WI38 (cell line): ENCODE results near the gene FTSJ1.
"Not testable (repeated sequence)": the region's sequence is repeated elsewhere in the genome, so short reads cannot be mapped to it uniquely, and the experiment has no call there.

ENCODE experiments used
- H3K4me3 ChIP-seq: 2 replicates; pipeline ENCODE4 v1.5.1; 2011; ENCODE audit warnings: low read depth, mild to moderate bottlenecking, control low read depth, low read length
- TF ChIP-seq, protein P1 (sequence below): IDR thresholded peaks from 2 replicates; pipeline ENCODE4 v1.5.1; 2012; ENCODE audit warnings: low read depth, mild to moderate bottlenecking, control low read depth, low read length

The FTSJ1 gene

DNA sequence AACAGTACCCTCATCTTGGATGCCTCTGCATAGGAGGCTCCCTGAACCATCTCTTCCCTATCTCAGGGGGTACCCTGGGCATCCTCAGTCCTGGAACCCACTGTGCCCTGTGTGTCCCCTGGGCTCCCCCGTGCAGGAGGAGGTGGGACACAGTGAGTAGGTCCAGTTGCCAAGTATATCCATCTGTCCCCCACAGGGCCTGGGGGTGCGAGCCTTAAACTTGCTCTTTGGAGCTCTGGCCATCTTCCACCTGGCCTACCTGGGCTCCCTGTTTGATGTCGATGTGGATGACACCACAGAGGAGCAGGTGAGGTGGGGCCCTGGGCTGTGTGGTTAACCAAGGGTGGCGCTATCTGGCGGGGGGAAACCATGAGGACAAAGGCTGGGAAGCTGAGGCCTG lies 41.0 kb downstream of the FTSJ1 start:
- no peak overlapping the region for H3K4me3 ChIP-seq
- TF ChIP-seq, protein P1, sequence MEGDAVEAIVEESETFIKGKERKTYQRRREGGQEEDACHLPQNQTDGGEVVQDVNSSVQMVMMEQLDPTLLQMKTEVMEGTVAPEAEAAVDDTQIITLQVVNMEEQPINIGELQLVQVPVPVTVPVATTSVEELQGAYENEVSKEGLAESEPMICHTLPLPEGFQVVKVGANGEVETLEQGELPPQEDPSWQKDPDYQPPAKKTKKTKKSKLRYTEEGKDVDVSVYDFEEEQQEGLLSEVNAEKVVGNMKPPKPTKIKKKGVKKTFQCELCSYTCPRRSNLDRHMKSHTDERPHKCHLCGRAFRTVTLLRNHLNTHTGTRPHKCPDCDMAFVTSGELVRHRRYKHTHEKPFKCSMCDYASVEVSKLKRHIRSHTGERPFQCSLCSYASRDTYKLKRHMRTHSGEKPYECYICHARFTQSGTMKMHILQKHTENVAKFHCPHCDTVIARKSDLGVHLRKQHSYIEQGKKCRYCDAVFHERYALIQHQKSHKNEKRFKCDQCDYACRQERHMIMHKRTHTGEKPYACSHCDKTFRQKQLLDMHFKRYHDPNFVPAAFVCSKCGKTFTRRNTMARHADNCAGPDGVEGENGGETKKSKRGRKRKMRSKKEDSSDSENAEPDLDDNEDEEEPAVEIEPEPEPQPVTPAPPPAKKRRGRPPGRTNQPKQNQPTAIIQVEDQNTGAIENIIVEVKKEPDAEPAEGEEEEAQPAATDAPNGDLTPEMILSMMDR, result no peak

DNA sequence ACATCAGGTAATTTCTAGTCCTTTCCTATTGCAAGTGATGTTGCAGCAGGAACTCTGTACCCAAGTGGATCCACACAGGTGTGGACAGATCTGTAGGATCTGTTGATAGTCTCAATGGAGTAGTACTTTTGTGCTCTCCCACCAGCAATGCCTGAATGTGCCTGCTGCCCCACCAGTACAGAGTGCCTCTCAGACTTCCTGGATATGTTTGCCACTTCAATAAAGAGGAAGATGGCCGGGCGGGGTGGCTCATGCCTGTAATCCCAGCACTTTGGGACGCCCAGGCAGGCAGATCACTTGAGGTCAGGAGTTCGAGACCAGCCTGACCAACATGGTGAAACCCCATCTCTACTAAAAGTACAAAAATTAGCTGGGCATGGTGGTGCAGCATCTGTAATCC lies 43.5 kb downstream of the FTSJ1 start:
- not testable (repeated sequence) for H3K4me3 ChIP-seq

DNA sequence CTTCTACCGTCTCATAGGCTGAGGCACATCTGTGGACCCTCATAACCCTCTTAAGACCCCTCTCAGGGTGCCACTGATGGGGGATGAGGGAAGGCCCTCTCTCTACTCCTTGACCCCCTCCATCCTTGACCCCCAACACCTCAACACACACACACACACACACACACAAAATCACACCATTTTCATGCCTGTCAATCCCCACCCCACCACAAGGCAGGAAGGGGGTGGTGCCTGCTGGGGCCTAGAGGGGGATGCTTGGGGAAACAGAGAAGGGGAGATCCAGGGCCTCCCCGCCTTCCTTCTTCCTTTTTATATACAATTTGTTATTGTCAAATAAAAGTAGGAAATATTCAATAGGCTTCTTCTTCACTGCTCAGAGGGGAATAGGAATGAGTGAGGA lies 44.5 kb downstream of the FTSJ1 start:
- H3K4me3 ChIP-seq, result no peak overlapping the region
- TF ChIP-seq, protein P1, result no peak

DNA sequence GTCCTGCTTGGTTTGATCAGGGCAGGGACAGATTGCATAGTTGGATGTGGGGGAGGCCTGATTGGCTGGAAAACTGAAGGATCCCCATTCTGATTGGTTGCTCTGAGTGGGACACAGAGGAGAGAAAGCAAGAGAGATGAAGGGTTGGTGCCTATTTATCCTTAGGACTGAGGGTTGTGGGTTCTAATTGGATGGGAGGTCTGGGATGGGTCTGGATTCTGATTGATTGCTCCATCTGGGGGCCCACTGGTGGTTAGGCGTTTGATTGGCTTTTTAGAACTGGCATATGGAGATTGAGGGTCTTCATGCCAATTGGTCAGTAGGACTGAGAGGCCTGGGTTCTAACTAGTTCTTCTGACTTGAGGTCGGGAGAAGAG lies 45.0 kb downstream of the FTSJ1 start:
- peak overlapping the region; percentile 64 for H3K4me3 ChIP-seq
- TF ChIP-seq, protein P1, result no peak

GRCh38 chrX:48521353-48522243 lies 45.6 kb downstream of the FTSJ1 start, which contains the start of gene EBP:
Gene EBP (plus strand): TSS chrX:48521808. CDS start chrX:48523772, 1,964 bp downstream.
- TF ChIP-seq, protein P1, result no peak
- H3K4me3 ChIP-seq, result peak within 1 kb of the TSS; percentile 64

DNA sequence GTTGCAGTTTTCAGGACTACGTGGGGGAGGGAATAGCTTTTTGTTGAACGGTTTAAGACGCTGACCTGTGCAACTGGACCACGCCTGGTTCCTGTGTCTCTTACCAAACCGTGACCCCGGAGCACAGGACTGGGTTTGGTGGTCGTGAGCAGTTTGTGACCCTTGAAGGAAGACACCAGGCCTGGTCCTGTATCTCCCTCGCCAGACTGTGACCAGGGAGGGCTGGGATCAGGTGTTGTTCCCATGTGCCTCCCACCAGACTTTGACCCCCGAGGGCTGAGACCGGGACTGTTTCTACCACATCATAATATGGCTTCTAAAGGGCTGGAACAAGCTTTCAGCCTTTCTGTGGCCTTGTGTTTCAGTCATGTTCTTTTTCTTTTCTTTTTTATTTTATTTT lies 46.3 kb downstream of the FTSJ1 start:
- TF ChIP-seq, protein P1, result no peak
- H3K4me3 ChIP-seq, result peak overlapping the region; percentile 64

- TF ChIP-seq, protein P1, result no peak
- H3K4me3 ChIP-seq, result no peak overlapping the region
Observed at GRCh38 chrX:48523682-48524081, 47.7 kb downstream of the FTSJ1 start.

- not testable (repeated sequence) for H3K4me3 ChIP-seq
Observed at GRCh38 chrX:48525853-48526252, 49.9 kb downstream of the FTSJ1 start.
